Nucleus accumbens (tissue), 56 donors: Measurements from ENCODE around the gene INSM1.
A peak's percentile ranks its signal among the peaks of the same experiment; 100 is the strongest.

Experiments used
- DNase-seq, 56 donors: peaks; one replicate each; lab custom pipeline; 2025; lab: John Stamatoyannopoulos, UW

INSM1 gene

GRCh38 chr20:20360464-20360863 lies 7.4 kb upstream of the INSM1 start:
- peak in 31 of 56 donors; percentile 5 to 68 (median 34) for DNase-seq

GRCh38 chr20:20362774-20363433 lies 5.0 kb upstream of the INSM1 start:
- peak in 13 of 56 donors; percentile 4 to 52 (median 26) for DNase-seq

DNA sequence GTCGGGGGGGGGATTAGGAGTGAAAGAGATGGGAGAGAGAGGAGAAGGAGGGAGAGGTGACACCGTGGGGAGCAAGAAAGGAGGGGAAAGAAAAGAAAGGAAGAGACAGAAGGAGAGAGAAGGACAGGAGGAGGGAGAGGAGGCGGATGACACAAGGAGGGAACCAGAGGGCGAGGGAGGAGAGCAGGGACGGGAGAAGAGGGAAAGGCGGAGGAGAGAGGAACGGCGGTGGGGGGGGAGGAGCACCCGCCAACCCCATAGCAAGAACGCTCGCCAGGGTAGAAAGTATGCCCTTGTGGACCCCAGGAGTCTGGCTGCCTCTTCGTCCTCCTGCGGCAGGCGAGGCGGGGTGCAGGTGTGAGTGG lies 4.5 kb upstream of the INSM1 start:
- DNase-seq = peak in 3 of 56 donors; percentile 2 to 22 (median 7)

DNA sequence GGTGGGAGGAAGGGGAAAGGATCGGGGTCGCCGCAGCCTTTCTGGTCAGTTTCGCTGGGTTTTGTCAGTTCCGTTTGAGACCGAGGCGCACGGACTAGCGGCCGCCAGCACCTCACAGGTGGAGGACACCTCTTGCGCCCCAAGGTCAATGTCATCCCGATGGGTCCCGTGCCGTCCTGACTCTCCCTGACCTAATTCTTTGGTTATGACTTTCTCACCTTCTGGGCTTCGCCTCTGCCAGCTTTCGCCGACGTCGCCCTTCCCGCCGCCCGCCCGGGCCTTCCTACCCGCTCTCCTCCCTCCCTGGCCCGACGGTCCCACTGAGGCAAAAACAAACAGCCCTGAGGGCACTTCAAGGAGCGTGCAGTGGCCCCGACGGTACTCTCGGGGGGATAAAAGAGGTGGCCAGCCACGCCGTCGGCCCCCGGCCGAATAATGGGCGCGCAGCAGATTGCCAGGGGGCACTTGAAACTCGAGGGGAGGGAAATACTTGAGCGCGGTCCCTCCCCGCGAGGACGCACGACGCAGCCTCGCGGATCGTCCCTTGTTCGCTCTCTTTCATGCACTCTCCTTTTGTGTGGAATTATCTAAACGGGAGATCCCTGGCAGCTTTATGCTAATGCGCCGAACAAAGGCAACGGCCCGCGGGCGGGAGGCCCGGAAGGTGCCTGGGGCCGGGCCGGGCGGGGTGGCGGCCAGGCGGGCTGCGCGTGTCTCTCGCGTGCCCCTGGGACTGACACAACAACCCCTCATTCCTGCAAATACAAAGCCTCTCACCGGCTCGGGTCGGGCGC lies 3.9 kb upstream of the INSM1 start:
- no peak for DNase-seq

DNA sequence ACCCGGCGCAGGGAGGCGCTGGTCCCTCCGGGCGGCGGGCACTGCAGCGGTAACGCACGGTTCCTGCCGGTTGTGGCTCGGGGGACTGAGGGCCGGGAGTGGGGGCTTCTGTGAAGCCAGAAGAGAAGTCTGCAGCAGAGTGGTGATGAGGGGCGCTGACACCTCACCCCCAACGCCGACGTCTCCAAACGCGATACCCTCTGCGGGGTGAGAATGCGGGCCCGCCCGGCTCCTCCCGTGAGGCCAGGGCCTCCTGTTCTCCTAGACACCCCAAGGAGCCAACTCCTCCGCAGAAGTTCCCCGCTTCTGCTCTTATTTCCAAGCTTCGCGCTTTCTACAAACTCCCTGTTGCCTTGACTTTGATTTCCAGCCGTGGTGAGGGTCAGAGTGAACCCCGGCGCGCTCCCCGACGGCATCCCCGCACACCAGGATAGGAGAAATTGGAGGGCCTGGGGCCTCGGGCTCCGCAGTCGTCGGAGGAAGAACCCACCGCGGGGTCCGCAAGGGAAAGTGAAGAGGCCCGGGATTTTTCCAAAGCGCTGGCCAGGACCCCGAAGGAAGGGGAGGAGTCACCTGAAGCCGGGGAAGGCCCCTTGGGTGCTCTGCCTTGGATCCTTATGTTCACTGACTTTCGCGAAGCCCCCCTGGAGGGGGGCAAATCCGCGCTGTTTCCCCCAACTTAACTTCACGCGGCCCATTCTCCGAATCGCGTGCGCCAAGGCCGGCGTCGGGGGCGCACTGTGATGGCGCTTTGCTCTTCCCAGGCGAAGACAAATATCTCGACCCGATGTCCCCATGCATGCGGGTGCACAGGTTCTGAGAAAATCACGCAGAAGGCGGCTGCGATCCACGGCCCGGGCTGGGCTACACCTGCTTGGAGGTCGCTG lies 3.1 kb upstream of the INSM1 start:
- DNase-seq = no peak

- DNase-seq = no peak
Measured at GRCh38 chr20:20365480-20366161, 2.3 kb upstream of the INSM1 start.

GRCh38 chr20:20366551-20366875 lies 1.4 kb upstream of the INSM1 start:
- no peak for DNase-seq

GRCh38 chr20:20366876-20367574 lies 879 bp upstream of the INSM1 start:
- DNase-seq = peak in 13 of 56 donors; percentile 9 to 73 (median 45)

DNA sequence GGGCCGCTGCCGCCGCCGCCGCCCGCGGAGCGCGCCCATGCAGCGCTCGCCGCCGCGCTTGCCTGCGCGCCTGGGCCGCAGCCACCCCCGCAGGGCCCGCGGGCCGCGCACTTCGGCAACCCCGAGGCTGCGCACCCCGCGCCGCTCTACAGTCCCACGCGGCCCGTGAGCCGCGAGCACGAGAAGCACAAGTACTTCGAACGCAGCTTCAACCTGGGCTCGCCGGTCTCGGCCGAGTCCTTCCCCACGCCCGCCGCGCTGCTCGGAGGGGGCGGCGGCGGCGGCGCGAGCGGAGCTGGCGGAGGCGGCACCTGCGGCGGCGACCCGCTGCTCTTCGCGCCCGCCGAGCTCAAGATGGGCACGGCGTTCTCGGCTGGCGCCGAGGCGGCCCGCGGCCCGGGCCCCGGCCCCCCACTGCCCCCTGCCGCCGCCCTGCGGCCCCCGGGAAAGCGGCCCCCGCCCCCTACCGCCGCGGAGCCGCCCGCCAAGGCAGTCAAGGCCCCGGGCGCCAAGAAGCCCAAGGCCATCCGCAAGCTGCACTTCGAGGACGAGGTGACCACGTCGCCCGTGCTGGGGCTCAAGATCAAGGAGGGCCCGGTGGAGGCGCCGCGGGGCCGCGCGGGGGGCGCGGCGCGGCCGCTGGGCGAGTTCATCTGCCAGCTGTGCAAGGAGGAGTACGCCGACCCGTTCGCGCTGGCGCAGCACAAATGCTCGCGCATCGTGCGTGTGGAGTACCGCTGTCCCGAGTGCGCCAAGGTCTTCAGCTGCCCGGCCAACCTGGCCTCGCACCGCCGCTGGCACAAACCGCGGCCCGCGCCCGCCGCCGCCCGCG lies 730 bp downstream of the INSM1 start:
- DNase-seq = peak in 10 of 56 donors; percentile 9 to 51 (median 31)

DNA sequence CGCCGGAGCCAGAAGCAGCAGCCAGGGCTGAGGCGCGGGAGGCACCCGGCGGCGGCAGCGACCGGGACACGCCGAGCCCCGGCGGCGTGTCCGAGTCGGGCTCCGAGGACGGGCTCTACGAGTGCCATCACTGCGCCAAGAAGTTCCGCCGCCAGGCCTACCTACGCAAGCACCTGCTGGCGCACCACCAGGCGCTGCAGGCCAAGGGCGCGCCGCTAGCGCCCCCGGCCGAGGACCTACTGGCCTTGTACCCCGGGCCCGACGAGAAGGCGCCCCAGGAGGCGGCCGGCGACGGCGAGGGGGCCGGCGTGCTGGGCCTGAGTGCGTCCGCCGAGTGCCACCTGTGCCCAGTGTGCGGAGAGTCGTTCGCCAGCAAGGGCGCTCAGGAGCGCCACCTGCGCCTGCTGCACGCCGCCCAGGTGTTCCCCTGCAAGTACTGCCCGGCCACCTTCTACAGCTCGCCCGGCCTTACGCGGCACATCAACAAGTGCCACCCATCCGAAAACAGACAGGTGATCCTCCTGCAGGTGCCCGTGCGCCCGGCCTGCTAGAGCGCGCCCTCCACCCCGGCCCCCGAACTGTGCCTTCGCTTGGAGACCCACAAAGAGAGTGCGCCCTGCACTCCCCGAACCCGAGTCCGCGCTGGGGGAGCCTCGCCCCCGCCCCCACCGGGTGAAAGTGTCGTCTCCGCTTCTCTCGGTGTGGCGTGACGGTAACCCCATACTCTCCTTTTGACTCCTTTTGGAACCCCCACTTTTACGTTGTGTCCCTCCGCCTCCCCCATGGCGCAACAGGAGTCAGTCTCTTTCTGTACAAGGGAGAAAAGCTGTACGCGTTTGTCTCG lies 1.6 kb downstream of the INSM1 start:
- peak in 26 of 56 donors; percentile 16 to 63 (median 39) for DNase-seq

DNA sequence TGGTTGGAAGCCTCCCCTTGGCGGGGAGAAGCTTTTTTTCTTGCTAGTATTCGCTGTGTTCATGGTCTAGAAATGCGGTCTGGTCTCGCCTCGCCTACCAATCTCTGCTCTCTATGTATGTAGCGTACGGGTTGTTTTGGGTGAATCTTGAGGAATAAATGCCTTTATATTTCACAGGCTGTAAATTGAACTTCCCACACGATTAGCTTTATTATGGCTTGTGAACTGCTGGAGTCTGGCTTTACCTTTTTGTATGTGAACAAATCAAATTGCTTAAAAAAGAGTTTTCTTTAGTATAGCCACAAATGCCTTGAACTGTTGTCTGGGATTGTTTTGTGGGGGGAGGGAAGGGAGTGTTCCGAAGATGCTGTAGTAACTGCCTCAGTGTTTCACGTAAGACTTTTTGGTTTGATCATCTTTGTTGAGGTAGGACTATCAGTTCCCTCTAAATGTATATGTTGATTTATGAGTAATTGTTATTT lies 2.2 kb downstream of the INSM1 start:
- no peak for DNase-seq

DNA sequence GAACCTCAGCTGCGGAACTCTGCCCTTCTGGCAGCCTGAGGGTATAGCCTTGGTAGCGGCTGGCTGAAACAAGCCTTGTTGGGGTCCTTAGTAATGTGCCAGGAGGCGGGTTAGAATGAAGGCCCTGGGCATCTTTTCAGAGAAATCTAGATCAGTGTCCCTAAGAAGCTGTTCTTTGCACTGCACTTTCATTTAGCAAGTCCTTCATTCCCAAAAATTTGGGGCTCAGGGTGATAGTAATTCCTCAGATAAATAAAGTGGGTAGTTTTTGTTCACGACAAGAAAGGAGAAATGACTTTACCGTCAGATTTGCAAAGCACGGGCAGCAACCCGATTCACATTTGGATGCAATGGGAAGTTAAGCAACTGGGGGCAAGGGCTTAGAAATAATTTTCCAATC lies 3.2 kb downstream of the INSM1 start:
- DNase-seq = no peak

DNA sequence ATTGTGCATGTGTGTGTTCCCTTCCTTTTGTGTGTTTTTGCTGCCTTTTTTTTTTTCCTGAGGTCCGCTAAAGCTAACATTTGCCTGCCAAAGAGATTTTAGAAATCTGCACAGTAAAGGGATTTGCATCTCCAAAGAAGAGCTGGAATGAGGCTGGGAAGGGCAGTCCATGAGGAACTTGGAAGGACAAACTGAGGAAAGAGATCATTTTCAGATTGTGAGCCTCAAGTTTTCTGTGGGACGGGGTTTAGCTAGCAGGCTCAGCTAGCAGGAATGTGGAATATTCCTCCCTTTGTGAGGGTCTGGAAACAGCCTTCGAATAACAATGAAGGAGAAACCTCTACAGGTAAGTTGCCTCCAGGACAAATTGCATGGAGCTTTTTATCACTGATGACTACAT lies 3.8 kb downstream of the INSM1 start:
- DNase-seq = no peak

DNA sequence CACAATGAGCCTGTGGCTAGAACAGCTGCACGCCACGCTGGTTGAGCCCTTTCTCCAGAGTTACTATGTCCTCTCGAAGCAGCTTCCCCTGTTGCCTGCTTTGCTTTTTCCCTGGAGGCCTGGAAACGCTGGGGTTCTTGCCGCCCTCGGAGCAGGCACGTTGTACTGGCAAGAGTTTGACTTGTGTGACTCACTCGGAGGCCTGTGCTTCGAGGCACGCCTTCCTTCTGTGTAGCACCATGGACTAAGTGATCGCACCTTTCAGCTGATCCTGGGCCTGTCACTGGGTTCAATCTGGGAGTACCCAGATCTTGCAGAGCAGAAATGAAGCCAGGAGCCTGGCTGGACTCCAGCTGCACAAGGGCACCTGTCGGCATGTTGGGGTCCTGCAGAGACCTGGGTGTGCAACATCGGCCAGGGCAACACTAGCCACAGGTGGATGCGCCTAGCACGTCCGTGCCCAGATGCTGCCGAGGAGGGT lies 5.2 kb downstream of the INSM1 start:
- DNase-seq = peak in 10 of 56 donors; percentile 5 to 48 (median 20)

GRCh38 chr20:20375862-20376261 lies 8.0 kb downstream of the INSM1 start:
- no peak for DNase-seq

DNA sequence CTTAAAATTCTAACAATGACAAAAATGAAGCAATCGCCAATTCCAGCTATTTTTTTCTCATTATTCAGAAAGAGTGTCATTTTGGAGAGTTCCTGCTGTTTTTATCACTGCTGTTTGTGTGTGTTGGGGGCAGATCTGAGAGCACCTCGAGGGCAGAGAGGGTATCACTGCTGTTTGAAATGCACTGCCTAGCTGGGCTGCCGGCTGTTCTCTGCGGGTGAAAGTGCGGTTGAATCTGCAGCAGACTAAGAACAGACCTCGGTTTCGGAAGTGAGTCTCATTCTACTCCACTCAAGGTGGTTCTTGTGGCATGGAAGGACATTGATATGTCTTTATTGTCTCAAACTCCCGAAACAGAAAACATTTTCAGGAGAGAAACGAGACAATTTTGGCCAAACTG lies 18.3 kb downstream of the INSM1 start:
- no peak for DNase-seq

DNA sequence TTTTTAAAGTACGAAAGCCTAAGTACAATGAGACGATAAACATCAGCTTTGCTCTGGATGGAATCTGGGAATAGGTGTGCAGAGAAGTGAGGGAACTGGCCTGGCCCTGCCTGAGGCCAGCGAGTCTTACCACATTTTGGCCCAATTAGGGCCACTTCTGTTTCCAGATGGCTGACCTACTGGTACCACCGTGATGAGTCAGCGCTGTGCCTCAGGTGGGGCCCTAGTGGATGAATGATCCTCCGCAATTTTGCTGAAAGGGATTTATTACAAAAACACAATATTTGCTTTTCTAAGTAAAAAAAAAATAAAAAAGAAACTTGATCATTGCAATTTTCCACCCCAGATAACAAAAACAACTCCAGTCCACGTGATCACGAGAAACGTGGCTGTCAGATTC lies 22.5 kb downstream of the INSM1 start:
- DNase-seq = no peak

DNA sequence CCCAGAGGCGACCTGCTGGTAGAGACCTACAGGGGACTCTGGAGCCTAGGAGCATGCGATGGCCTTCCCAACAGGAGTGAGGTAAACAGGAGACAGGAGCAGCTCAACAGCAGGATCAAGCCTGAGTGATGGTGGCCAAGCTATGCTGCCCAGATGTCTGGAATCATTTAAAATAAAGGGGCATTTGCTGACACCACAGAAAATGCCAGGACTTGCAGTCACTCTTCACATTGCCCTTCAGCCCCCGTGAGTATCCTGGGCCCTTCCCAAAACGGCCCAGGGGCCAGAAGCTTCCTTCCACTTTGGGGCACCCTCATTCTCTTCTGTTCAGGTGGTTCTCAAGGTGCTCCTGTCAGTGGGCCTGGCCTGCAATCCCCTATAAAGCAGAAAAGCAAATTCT lies 23.2 kb downstream of the INSM1 start:
- DNase-seq = no peak
